ENCODE results near the gene RBM15B.

GRCh38 chr3:51434110-51434509 is 43.0 kb downstream of the RBM15B start:
- no peak for TF ChIP-seq POLR2A (IDR thresholded peaks at IDR 0.05)
- TF ChIP-seq EP300 (IDR thresholded peaks at IDR 0.05): no peak
- no peak for TF ChIP-seq CTCF (IDR thresholded peaks at IDR 0.05)
